RWPE2 (cell line): ENCODE data around the gene STK32C.
A peak's percentile ranks its signal among the peaks of the same experiment; 100 is the strongest.

Experiments used
- ATAC-seq: fragments of 200-7000 bp; cut with Tn5 transposase; 3 replicates; pipeline ENCODE4 v1.9.1; 2021; ENCODE audit warnings: low read depth
- DNase-seq: peaks from one replicate; pipeline ENCODE4 v3.0.0-alpha.2; 2020; ENCODE audit warnings: low spot score
- H3K27ac ChIP-seq: fragments of 450-650 bp; 2 replicates; pipeline ENCODE4 v1.5.1; 2017; ENCODE audit warnings: mild to moderate bottlenecking; ENCODE audit not compliant: poor library complexity, severe bottlenecking
- H3K27me3 ChIP-seq: fragments of 250-450 bp; sonication (Bioruptor Pico); 2 replicates; pipeline ENCODE4 v1.5.1; 2021; ENCODE audit warnings: mild to moderate bottlenecking, moderate library complexity; ENCODE audit not compliant: insufficient read depth, poor library complexity, severe bottlenecking
- H3K36me3 ChIP-seq: fragments of 250-450 bp; sonication (Bioruptor Pico); 2 replicates; pipeline ENCODE4 v1.5.1; 2020; ENCODE audit warnings: low read depth, mild to moderate bottlenecking, moderate library complexity
- H3K4me1 ChIP-seq: fragments of 250-450 bp; sonication (Bioruptor Pico); 2 replicates; pipeline ENCODE4 v1.5.1; 2021; ENCODE audit warnings: mild to moderate bottlenecking, moderate library complexity; ENCODE audit not compliant: insufficient read depth, poor library complexity, severe bottlenecking
- H3K4me3 ChIP-seq: fragments of 250-450 bp; sonication (Bioruptor Pico); 2 replicates; pipeline ENCODE4 v1.5.1; 2021; ENCODE audit warnings: mild to moderate bottlenecking, moderate library complexity; ENCODE audit not compliant: severe bottlenecking
- H3K9me3 ChIP-seq: fragments of 250-450 bp; sonication (Bioruptor Pico); 2 replicates; pipeline ENCODE4 v1.5.1; 2021; ENCODE audit warnings: mild to moderate bottlenecking, moderate library complexity; ENCODE audit not compliant: severe bottlenecking
- TF ChIP-seq, protein P1 (sequence below): fragments of 450-650 bp; IDR thresholded peaks from one replicate; pipeline ENCODE4 v1.5.1; 2017; ENCODE audit warnings: mild to moderate bottlenecking, moderate library complexity; ENCODE audit not compliant: poor library complexity, severe bottlenecking

STK32C gene

GRCh38 chr10:132264966-132265889, 42.5 kb downstream of the STK32C start:
- TF ChIP-seq, protein P1, sequence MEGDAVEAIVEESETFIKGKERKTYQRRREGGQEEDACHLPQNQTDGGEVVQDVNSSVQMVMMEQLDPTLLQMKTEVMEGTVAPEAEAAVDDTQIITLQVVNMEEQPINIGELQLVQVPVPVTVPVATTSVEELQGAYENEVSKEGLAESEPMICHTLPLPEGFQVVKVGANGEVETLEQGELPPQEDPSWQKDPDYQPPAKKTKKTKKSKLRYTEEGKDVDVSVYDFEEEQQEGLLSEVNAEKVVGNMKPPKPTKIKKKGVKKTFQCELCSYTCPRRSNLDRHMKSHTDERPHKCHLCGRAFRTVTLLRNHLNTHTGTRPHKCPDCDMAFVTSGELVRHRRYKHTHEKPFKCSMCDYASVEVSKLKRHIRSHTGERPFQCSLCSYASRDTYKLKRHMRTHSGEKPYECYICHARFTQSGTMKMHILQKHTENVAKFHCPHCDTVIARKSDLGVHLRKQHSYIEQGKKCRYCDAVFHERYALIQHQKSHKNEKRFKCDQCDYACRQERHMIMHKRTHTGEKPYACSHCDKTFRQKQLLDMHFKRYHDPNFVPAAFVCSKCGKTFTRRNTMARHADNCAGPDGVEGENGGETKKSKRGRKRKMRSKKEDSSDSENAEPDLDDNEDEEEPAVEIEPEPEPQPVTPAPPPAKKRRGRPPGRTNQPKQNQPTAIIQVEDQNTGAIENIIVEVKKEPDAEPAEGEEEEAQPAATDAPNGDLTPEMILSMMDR, result no peak
- H3K36me3 ChIP-seq, result no peaks in the 10 kb centered on the region
- H3K4me1 ChIP-seq, result no peaks in the 10 kb centered on the region
- peaks cover 9% of the 10 kb centered on the region for H3K27me3 ChIP-seq
- DNase-seq, result no peak
- H3K4me3 ChIP-seq, result no peak overlapping the region
- ATAC-seq, result peak; percentile 21; the same call in 1 of the 3 replicates
- H3K27ac ChIP-seq, result no peak overlapping the region
- H3K9me3 ChIP-seq, result no peaks in the 10 kb centered on the region

DNA sequence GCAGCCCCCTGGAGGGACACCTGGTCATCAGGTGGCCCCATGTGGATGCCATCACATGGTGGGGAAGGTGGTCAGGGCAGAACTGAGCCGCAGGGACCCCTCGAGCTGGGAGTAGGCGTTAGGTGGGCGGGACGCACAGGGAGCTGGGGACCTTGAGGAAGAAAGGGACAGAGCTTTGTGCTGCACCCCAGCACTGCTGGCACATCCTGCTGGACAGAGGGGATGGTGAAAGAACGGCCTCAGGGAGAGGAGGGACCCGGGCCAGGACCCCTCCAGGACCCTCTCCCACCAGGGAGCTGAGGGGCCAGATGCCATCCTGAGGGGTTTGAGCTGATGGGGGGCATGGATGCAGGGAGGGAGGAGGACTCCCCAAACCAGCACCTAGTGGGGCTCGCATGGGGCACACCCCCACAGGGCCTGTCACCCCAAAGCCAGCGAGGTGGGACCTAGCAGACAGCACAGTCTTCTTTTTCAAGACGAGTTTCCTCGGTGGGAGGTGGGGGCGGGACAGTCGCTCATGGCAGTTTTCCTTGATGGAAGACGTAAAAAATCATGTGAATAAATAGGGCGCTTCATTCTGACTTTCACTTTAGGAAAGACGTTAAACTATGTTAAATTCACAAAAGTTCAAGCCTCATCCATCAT, 43.3 kb downstream of the STK32C start:
- TF ChIP-seq, protein P1, result no peak
- H3K27ac ChIP-seq, result no peak overlapping the region

DNA sequence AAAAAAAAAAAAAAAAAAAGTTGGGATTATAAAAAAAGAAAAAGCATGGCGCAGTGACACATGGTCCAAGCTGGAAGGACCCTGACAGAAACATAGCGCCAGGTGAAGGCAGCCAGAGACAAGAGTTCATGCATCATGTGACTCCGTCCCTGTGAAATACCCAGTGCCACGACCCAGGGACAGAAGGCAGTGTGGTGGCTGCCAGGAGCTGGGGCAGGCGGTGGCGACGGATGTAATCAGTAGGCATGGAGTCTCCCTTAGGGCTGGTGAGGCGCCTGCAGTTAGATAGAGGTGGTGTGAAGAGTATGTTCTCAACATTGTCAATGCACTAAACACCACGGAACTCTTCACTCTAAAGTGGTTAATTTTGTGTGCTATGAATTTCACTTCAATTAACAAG, 43.9 kb downstream of the STK32C start:
- no peak for DNase-seq
- Histone ChIP-seq H3K27ac (no peak overlapping the region), H3K4me3 (no peak overlapping the region), H3K4me1 (no peaks in the 10 kb centered on the region), H3K9me3 (no peaks in the 10 kb centered on the region), H3K27me3 (peaks cover 9% of the 10 kb centered on the region), H3K36me3 (no peaks in the 10 kb centered on the region)
- TF ChIP-seq, protein P1, result no peak
- no peak for ATAC-seq

More for the DNA sequence above, 43.3 kb downstream of the STK32C start:
- no peak for ATAC-seq
- no peak for DNase-seq
- peaks cover 9% of the 10 kb centered on the region for H3K27me3 ChIP-seq
- no peaks in the 10 kb centered on the region for H3K36me3 ChIP-seq
- no peaks in the 10 kb centered on the region for H3K9me3 ChIP-seq
- no peak overlapping the region for H3K4me3 ChIP-seq
- H3K4me1 ChIP-seq, result no peaks in the 10 kb centered on the region

GRCh38 chr10:132259702-132260482, 47.9 kb downstream of the STK32C start:
- Histone ChIP-seq H3K27me3 (no peaks in the 10 kb centered on the region), H3K4me3 (no peak overlapping the region), H3K9me3 (no peaks in the 10 kb centered on the region), H3K4me1 (no peaks in the 10 kb centered on the region), H3K36me3 (no peaks in the 10 kb centered on the region), H3K27ac (no peak overlapping the region)
- TF ChIP-seq, protein P1, result no peak
- ATAC-seq (no peak), DNase-seq (no peak)
